C4-2B (cell line): ENCODE measurements around the gene PPP2R3B.
A peak's percentile ranks its signal among the peaks of the same experiment; 100 is the strongest.
"Not testable (repeated sequence)": the region's sequence is repeated elsewhere in the genome, so short reads cannot be mapped to it uniquely, and the experiment has no call there.

Source experiments
- H3K27ac ChIP-seq: fragments of 450-650 bp; 2 replicates; pipeline ENCODE4 v1.5.1; 2017
- ZFX ChIP-seq: fragments of 450-650 bp; IDR thresholded peaks from 2 replicates; pipeline ENCODE4 v1.6.1; 2017
- TF ChIP-seq, protein P1 (sequence below): fragments of 450-650 bp; conservative IDR thresholded peaks from 2 replicates; pipeline ENCODE4 v1.5.1; 2017; ENCODE audit warnings: mild to moderate bottlenecking

The PPP2R3B gene

DNA sequence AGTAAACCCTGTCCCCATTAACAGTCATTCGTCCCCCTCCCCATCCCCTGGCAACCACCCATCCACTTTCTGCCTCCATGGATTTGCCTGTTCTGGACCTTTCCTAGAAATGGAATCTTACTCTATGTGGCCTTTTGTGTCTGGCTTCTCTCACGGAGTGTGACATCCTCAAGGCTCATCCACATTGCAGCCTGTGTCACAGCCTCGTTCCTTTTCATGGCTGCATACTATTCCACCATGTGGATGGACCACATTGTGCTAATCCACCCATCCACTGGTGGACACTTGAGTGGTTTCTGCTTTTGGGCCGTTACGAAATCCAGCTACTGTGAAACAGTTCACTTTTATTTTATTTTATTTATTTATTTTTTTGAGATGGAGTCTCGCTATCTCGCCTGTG lies 8.1 kb upstream of the PPP2R3B start:
- H3K27ac ChIP-seq = no peak overlapping the region
- TF ChIP-seq ZFX = no peak
- TF ChIP-seq, protein P1, sequence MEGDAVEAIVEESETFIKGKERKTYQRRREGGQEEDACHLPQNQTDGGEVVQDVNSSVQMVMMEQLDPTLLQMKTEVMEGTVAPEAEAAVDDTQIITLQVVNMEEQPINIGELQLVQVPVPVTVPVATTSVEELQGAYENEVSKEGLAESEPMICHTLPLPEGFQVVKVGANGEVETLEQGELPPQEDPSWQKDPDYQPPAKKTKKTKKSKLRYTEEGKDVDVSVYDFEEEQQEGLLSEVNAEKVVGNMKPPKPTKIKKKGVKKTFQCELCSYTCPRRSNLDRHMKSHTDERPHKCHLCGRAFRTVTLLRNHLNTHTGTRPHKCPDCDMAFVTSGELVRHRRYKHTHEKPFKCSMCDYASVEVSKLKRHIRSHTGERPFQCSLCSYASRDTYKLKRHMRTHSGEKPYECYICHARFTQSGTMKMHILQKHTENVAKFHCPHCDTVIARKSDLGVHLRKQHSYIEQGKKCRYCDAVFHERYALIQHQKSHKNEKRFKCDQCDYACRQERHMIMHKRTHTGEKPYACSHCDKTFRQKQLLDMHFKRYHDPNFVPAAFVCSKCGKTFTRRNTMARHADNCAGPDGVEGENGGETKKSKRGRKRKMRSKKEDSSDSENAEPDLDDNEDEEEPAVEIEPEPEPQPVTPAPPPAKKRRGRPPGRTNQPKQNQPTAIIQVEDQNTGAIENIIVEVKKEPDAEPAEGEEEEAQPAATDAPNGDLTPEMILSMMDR = no peak

- no peak overlapping the region for H3K27ac ChIP-seq
- TF ChIP-seq ZFX = no peak
- TF ChIP-seq, protein P1 = no peak
Observed at GRCh38 chrX:392575-392846, 5.8 kb upstream of the PPP2R3B start.

DNA sequence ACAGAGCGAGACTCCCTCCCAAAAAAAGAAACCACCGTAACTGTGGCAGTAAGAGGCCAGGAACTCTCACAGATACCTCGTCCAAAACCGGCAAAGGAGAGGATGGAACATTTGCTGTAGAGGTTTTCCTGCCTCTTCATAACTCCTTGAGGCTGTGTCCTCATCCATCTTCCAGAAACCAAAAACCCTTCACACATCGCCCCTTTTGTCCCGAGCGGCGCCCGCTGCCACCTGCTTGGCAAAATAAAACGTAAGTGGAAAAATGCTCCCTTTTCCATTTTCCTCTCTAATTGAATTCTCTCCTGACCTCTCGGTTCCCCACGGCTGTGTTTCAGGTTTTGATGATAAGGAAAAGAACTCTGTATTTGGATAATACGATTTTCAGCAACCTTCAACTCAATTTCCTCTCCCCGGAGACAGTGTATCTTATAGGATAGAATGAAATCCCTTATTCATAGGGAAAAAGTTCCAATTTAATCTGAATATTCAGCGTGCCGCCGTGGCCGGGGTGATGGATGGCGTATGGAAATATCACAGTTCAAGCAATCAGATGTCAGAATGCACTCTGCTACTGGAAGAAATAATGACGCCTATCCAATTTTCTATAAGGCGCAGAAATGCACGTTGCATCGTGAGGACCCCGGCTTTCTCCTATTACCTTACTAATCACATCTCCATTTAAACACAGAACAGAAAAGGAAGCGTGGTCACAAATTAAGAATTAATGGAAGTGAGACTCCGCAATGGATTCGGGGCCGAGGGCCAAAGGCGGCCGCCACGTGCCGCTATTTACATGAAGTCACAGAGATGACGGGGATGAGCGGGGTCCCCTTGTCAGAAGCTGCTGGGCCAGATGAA lies 5.2 kb upstream of the PPP2R3B start:
- TF ChIP-seq, protein P1 = no peak
- no peak for TF ChIP-seq ZFX
- H3K27ac ChIP-seq = no peak overlapping the region

DNA sequence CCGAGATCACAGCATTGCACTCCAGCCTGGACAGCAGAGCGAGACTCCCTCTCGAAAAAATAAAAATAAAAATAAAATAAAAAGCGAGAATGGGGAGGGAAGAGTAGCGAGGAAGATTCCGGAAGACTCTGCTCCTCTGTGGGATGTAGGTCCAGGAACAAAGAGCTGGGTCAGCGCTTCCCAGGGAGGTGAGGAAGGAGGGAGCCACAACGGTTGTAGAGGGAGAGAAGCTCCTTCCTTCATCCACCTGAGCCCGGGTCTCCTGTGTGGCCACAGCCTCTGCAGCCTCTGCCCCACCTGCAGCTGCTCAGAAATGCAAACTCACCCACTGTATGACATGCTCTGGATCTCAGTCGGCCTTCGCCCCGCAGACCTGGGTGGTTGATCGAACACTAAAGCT lies 3.8 kb upstream of the PPP2R3B start:
- no peak overlapping the region for H3K27ac ChIP-seq
- TF ChIP-seq ZFX = no peak
- TF ChIP-seq, protein P1 = no peak

GRCh38 chrX:389021-389441 lies 2.3 kb upstream of the PPP2R3B start:
- H3K27ac ChIP-seq = no peak overlapping the region
- TF ChIP-seq, protein P1 = no peak
- TF ChIP-seq ZFX = no peak

DNA sequence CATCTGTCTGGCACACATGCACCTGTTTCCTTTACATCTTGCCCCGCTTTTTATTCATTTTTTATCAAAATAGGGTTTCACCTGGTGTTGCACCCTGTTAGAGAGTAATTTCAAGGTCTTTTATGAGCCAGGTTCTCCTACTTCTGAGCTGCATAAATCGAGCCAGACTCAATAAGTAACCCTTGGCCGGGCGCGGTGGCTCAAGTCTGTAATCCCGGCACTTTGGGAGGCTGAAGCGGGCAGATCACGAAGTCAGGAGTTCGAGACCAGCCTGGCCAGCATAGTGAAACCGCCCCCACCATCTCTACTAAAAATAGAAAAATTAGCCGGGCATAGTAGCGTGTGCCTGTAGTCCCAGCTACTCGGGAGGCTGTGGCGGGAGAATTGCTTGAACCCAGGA lies 1.0 kb upstream of the PPP2R3B start:
- no peak for TF ChIP-seq ZFX
- TF ChIP-seq, protein P1 = no peak
- no peak overlapping the region for H3K27ac ChIP-seq

DNA sequence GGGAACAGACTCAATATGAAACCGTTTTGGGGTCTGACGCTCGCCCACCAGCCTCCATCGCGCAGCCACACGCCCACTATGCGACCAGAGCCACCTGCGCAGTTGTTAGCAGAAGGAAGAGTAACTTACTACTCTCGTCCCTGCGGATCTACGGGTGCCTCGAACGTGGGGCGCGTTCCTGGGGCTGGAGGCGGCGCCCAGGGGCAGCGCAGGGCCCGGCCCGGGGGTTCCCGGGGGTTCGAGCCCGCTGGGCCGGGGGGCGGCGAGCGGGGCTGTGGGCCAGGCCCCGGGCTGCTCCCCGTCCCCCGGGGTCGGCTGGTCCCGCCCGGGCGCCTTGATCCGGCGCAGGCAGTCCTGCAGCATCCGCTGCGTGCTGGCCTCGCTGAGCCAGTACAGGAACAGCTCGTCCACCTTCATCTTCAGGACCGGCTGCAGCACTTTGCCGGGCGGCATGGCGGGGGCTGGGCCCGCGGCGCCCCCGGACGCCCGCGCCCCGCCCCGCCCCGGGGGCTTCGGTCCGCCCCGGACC lies 404 bp downstream of the PPP2R3B start:
- H3K27ac ChIP-seq = peak overlapping the region; percentile 93
- TF ChIP-seq, protein P1 = no peak
- TF ChIP-seq ZFX = no peak

DNA sequence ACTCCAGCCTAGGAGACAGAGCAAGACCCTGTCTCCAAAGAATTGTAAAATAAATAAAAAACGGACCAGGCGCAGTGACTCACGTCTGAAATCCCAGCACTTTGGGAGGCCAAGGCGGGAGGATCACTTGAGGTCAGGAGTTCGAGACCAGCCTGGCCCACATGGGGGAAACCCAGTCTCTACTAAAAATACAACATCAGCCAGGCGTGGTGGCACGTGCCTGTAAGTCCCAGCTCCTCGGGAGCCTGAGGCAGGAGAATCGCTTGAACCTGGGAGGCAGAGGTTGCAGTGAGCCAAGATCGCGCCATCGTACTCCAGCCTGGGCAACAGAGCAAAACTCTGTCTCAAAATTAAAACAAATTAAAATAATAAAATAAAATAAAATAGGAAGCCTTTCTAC lies 971 bp downstream of the PPP2R3B start:
- H3K27ac ChIP-seq = not testable (repeated sequence)
